ENCODE data around the gene ASIC4. TPM values are rescaled to one million over a fixed set of nuclear protein-coding genes. Genes with fewer than 3 reads are reported as not detected.

Gene ASIC4
- total and polyA plus RNA-seq, 9 of the 15 experiments (the other 6 are each of a cell fraction or from before 2014, with no cell fraction given), result 0.07 to 19.2 (median 4.8) TPM

- Histone ChIP-seq H4K20me1 (replicated peaks; ENCODE audit: control insufficient read depth, insufficient read depth, low read length) (no peaks in the 10 kb centered on the region; the same call in 1 of the 2 replicates), H3K9ac (ENCODE audit: insufficient read depth in 1 of 2, low read depth in 2 of 2, low read length in 2 of 2) (no peak overlapping the region), H3K4me1 (replicated peaks in 1 of 2; ENCODE audit: control insufficient read depth in 2 of 2, insufficient read depth in 2 of 2, low read length in 2 of 2) (peaks cover 3 to 40% of the 10 kb centered on the region in 2 experiments; a peak in 3 of 5 replicates), H3K36me3 (ENCODE audit: control insufficient read depth, insufficient read depth, low read length) (no peaks in the 10 kb centered on the region), H3K9me3 (replicated peaks; ENCODE audit: control insufficient read depth, insufficient read depth, low read depth, low read length) (no peaks in the 10 kb centered on the region), H3K27me3 (ENCODE audit: control insufficient read depth in 2 of 2, insufficient read depth in 2 of 2, low read length in 2 of 2) (no peaks in the 10 kb centered on the region), H3K9me1 (ENCODE audit: control insufficient read depth, insufficient read depth, low read length) (no peaks in the 10 kb centered on the region), H3K4me2 (ENCODE audit: insufficient read depth, low read length) (no peak overlapping the region), H2AFZ (ENCODE audit: low read depth, low read length) (no peak overlapping the region), H3K4me3 (no peak overlapping the region), H3K27ac (ENCODE audit: extremely low read depth, low read depth, low read length) (no peak overlapping the region), H3K79me2 (ENCODE audit: control insufficient read depth, insufficient read depth, low read length) (no peaks in the 10 kb centered on the region)
- no peak for ATAC-seq
- POLR2A ChIA-PET, result interaction anchor here (0.5 to 1.7 kb wide), 5 partner anchors 8 to 112 kb away, joined by 3 to 7 read pairs (median 3); partner anchors contain the start of gene STK11IP
- in situ Hi-C loops (cut with MboI), result no loop called here
- CTCF ChIA-PET (ENCODE audit: low intra/inter-chr PET ratio), result no interaction called here
- no peak for DNase-seq (ENCODE audit: extremely low read depth in 1 of 4, low spot score in 3 of 4)
- no peak for TF ChIP-seq EZH2 (IDR thresholded peaks at IDR 0.05; ENCODE audit: borderline replicate concordance, low read depth, low read length)
- no peak for TF ChIP-seq POU5F1 (IDR thresholded peaks at IDR 0.05; ENCODE audit: borderline replicate concordance, low read depth, low read length, partially characterized antibody)
- no peak for TF ChIP-seq YY1 (IDR thresholded peaks at IDR 0.05; ENCODE audit: borderline replicate concordance in 1 of 3, control insufficient read depth in 1 of 3, extremely low read depth in 1 of 3, insufficient read depth in 3 of 3, insufficient read length in 1 of 3, insufficient replicate concordance in 2 of 3, low read depth in 1 of 3, low read length in 2 of 3)
- no peak for TF ChIP-seq NRF1 (conservative IDR thresholded peaks at IDR 0.05 in 1 of 2, IDR thresholded peaks at IDR 0.05 in 1 of 2)
- no peak for TF ChIP-seq ESRRB (CRISPR knock-in tag; IDR thresholded peaks at IDR 0.05; ENCODE audit: borderline replicate concordance)
- TF ChIP-seq RBFOX2 (IDR thresholded peaks at IDR 0.05; ENCODE audit: low read depth, low read length), result no peak
- no peak for TF ChIP-seq PTBP1 (IDR thresholded peaks at IDR 0.05; ENCODE audit: low read depth, low read length)
- TF ChIP-seq FOXM1 (IDR thresholded peaks at IDR 0.05; ENCODE audit: low read depth), result no peak
- no peak for TF ChIP-seq FOXM1 (CRISPR knock-in tag; IDR thresholded peaks at IDR 0.05; ENCODE audit: low read depth)
- TF ChIP-seq SREBF2 (CRISPR knock-in tag; IDR thresholded peaks at IDR 0.05), result no peak
- no peak for TF ChIP-seq MAFK (IDR thresholded peaks at IDR 0.05; ENCODE audit: low read length)
- no peak for TF ChIP-seq CEBPG (CRISPR knock-in tag; IDR thresholded peaks at IDR 0.05)
- TF ChIP-seq CEBPG (tag; conservative IDR thresholded peaks at IDR 0.05 in 1 of 2, IDR thresholded peaks at IDR 0.05 in 1 of 2), result no peak
- TF ChIP-seq POLR2A (conservative IDR thresholded peaks at IDR 0.05), result no peak
- TF ChIP-seq MTF1 (CRISPR knock-in tag; IDR thresholded peaks at IDR 0.05; ENCODE audit: borderline replicate concordance), result no peak
- TF ChIP-seq SUPT5H (IDR thresholded peaks at IDR 0.05), result no peak
- TF ChIP-seq ZFP36 (IDR thresholded peaks at IDR 0.05; ENCODE audit: low read depth, low read length, partially characterized antibody), result no peak
- no peak for TF ChIP-seq CEBPB (tag; IDR thresholded peaks at IDR 0.05)
- BruUV-seq (replicated peaks), result no TSS peak
- FAIRE-seq, result no peak
- 39% methylated on average over 3 of the region's 12 CpGs for WGBS (ENCODE audit: insufficient coverage, low coverage, missing lambda C conversion rate)
- intact Hi-C loops (cut with micrococcal nuclease), result no loop called here
Measured at GRCh38 chr2:219485201-219485580, 29.1 kb upstream of the ASIC4 start.

All from K562 (cell line).